Breast epithelium (tissue), 4 donors: ENCODE data around the gene TNN. TPM values are rescaled to one million over a fixed set of nuclear protein-coding genes. Genes with fewer than 3 reads are reported as not detected.

Experiments
- DNase-seq, 2 donors: peaks; one replicate each; pipeline ENCODE4 v3.0.0-alpha.2; 2019; ENCODE audit warnings: low spot score in 2 of 2
- H3K27ac ChIP-seq, 2 donors: fragments of 200-600 bp; sonication (generic) in 1 of 2; one replicate each; pipeline ENCODE4 v1.5.1; 2016 to 2019; ENCODE audit warnings: mild to moderate bottlenecking in 1 of 2
- H3K27me3 ChIP-seq, 2 donors: fragments of 200-600 bp; sonication (generic) in 1 of 2; one replicate each; pipeline versions ENCODE4 v1.5.1 to v1.6.0; 2017 to 2019; ENCODE audit warnings: control low read depth in 1 of 2, mild to moderate bottlenecking in 1 of 2
- H3K36me3 ChIP-seq: fragments of 200-600 bp; one replicate; pipeline ENCODE4 v1.5.1; 2019
- H3K4me1 ChIP-seq, 2 donors: fragments of 200-600 bp; sonication (generic); one replicate each; pipeline ENCODE4 v1.5.1; 2016 to 2019; ENCODE audit warnings: control low read depth in 1 of 2
- H3K4me3 ChIP-seq, 3 donors: fragments of 200-600 bp; sonication (generic); 1 replicate in 2 of 3; 2 replicates in 1 of 3; pipeline ENCODE4 v1.5.1; 2016 to 2019; ENCODE audit warnings: mild to moderate bottlenecking in 3 of 3, moderate library complexity in 2 of 3
- H3K9me3 ChIP-seq, 2 donors: fragments of 200-600 bp; sonication (generic) in 1 of 2; one replicate each; pipeline ENCODE4 v1.5.1; 2016 to 2019; ENCODE audit warnings: control low read depth in 1 of 2
- CTCF ChIP-seq, 3 donors: fragments of 450-650 bp; IDR thresholded peaks; one replicate each; pipeline ENCODE4 v1.5.1; 2016 to 2017; ENCODE audit warnings: antibody characterized with exemption in 3 of 3, mild to moderate bottlenecking in 3 of 3, moderate library complexity in 3 of 3
- POLR2A ChIP-seq: fragments of 450-650 bp; IDR thresholded peaks from one replicate; pipeline ENCODE4 v1.6.1; 2016; ENCODE audit warnings: antibody characterized with exemption, mild to moderate bottlenecking, moderate library complexity
- POLR2AphosphoS5 ChIP-seq, 3 donors: sonication (generic); formaldehyde crosslinking; IDR thresholded peaks; one replicate each; pipeline ENCODE4 v1.6.1; 2017; ENCODE audit warnings: antibody characterized with exemption in 3 of 3
- intact Hi-C: fragments of 100-400 bp; cut with DNase I; formaldehyde crosslinking; loops from one replicate; pipeline ENCODE4 v1.15.1; 2023; ENCODE audit warnings: low total_unique reads
- total RNA-seq, 3 donors: library from RNA; depleted of rRNA; stranded (reverse); fragments of >200 nt; gene quantifications; one replicate each; pipeline ENCODE4 v1.1.0, GENCODE V29; 2016

TNN gene
- total RNA-seq, 3 donors from 2014 or later = 1.3 to 2.6 (median 1.9) TPM

DNA sequence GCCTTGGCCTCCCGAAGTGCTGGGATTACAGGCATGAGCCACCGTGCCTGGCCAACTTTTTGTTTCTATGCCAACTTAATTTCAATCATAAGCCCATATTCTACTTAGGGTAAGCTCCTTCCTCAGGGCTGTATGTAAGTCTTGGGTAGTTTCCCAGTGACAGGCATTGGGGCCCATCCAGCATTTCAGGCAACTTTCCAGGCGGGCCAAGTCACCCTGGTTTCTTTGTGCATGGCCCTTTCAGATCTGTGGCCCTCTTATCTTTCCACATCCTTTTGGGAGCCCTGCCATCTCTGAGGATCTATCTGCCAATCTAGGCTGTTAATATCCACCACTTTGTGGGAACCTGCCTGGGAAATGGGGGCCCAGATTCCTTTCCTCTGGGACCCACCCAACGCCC, 58.7 kb downstream of the TNN start:
- no peak for TF ChIP-seq POLR2AphosphoS5 (IDR thresholded peaks at IDR 0.05)
- peaks cover 4% of the 10 kb centered on the region in 2 donors for H3K4me1 ChIP-seq
- intact Hi-C loops = no loop called here
- no peaks in the 10 kb centered on the region for H3K36me3 ChIP-seq
- no peak for DNase-seq
- peak overlapping the region in 1 of 2 donors; percentile 38 for H3K27ac ChIP-seq
- H3K4me3 ChIP-seq = no peak overlapping the region
- H3K9me3 ChIP-seq = no peaks in the 10 kb centered on the region
- no peaks in the 10 kb centered on the region for H3K27me3 ChIP-seq

GRCh38 chr1:175127565-175127964, 59.9 kb downstream of the TNN start:
- intact Hi-C loops = no loop called here
- Histone ChIP-seq H3K27me3 (no peaks in the 10 kb centered on the region), H3K4me3 (no peak overlapping the region), H3K36me3 (no peaks in the 10 kb centered on the region), H3K9me3 (no peaks in the 10 kb centered on the region), H3K27ac (no peak overlapping the region), H3K4me1 (peaks cover 4% of the 10 kb centered on the region in 2 donors)
- TF ChIP-seq CTCF (IDR thresholded peaks at IDR 0.05) = no peak
- TF ChIP-seq POLR2AphosphoS5 (IDR thresholded peaks at IDR 0.05) = no peak
- TF ChIP-seq POLR2A = no peak
- DNase-seq = no peak

GRCh38 chr1:175128523-175128922, 60.9 kb downstream of the TNN start:
- no peak for DNase-seq
- no peaks in the 10 kb centered on the region for H3K27me3 ChIP-seq
- H3K36me3 ChIP-seq = no peaks in the 10 kb centered on the region
- peaks cover 4% of the 10 kb centered on the region in 2 donors for H3K4me1 ChIP-seq
- TF ChIP-seq POLR2AphosphoS5 (IDR thresholded peaks at IDR 0.05) = no peak
- no peak for TF ChIP-seq POLR2A
- no peak for TF ChIP-seq CTCF (IDR thresholded peaks at IDR 0.05)
- intact Hi-C loops = no loop called here
- H3K27ac ChIP-seq = no peak overlapping the region
- no peak overlapping the region for H3K4me3 ChIP-seq
- H3K9me3 ChIP-seq = no peaks in the 10 kb centered on the region

DNA sequence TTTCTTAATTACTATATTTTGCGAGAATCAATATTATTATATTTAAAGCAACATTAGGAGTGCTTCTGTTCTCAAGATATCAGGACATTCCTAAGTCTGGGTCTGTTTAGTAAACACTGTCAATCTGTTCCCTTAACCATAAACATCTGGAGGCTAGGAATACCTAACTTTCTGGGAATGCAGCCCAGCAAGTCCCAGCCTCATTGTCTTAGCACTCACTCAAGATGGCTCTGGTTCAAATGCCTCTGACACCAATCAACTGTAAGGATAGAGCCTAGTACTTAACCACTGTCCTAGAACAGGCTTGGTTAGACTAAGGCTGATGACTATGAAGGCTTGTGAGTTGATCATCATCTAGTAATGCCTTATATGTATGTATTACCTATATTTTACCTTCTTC, 61.5 kb downstream of the TNN start:
- Histone ChIP-seq H3K36me3 (no peaks in the 10 kb centered on the region), H3K27ac (peak overlapping the region in 1 of 2 donors; percentile 68), H3K9me3 (no peaks in the 10 kb centered on the region), H3K4me3 (no peak overlapping the region), H3K4me1 (peaks cover 4% of the 10 kb centered on the region in 2 donors), H3K27me3 (no peaks in the 10 kb centered on the region)
- no peak for TF ChIP-seq POLR2AphosphoS5 (IDR thresholded peaks at IDR 0.05)
- TF ChIP-seq CTCF (IDR thresholded peaks at IDR 0.05) = no peak
- no peak for TF ChIP-seq POLR2A
- intact Hi-C loops = no loop called here
- no peak for DNase-seq

- Histone ChIP-seq H3K36me3 (no peaks in the 10 kb centered on the region), H3K9me3 (no peaks in the 10 kb centered on the region), H3K27ac (peak overlapping the region in 1 of 2 donors; percentile 68), H3K27me3 (no peaks in the 10 kb centered on the region), H3K4me3 (no peak overlapping the region), H3K4me1 (peaks cover 4% of the 10 kb centered on the region in 2 donors)
- TF ChIP-seq CTCF (IDR thresholded peaks at IDR 0.05) (no peak), POLR2AphosphoS5 (IDR thresholded peaks at IDR 0.05) (no peak), POLR2A (no peak)
- intact Hi-C loops = no loop called here
- no peak for DNase-seq
Measured at GRCh38 chr1:175129644-175129996, 62.0 kb downstream of the TNN start.
